Superior temporal gyrus (tissue), 1 donor: ENCODE data around the gene FRMPD2.

Experiments used
- DNase-seq: peaks from one replicate; pipeline ENCODE4 v3.0.0-alpha.2; 2016; ENCODE audit errors: extremely low spot score

Gene FRMPD2, protein sequence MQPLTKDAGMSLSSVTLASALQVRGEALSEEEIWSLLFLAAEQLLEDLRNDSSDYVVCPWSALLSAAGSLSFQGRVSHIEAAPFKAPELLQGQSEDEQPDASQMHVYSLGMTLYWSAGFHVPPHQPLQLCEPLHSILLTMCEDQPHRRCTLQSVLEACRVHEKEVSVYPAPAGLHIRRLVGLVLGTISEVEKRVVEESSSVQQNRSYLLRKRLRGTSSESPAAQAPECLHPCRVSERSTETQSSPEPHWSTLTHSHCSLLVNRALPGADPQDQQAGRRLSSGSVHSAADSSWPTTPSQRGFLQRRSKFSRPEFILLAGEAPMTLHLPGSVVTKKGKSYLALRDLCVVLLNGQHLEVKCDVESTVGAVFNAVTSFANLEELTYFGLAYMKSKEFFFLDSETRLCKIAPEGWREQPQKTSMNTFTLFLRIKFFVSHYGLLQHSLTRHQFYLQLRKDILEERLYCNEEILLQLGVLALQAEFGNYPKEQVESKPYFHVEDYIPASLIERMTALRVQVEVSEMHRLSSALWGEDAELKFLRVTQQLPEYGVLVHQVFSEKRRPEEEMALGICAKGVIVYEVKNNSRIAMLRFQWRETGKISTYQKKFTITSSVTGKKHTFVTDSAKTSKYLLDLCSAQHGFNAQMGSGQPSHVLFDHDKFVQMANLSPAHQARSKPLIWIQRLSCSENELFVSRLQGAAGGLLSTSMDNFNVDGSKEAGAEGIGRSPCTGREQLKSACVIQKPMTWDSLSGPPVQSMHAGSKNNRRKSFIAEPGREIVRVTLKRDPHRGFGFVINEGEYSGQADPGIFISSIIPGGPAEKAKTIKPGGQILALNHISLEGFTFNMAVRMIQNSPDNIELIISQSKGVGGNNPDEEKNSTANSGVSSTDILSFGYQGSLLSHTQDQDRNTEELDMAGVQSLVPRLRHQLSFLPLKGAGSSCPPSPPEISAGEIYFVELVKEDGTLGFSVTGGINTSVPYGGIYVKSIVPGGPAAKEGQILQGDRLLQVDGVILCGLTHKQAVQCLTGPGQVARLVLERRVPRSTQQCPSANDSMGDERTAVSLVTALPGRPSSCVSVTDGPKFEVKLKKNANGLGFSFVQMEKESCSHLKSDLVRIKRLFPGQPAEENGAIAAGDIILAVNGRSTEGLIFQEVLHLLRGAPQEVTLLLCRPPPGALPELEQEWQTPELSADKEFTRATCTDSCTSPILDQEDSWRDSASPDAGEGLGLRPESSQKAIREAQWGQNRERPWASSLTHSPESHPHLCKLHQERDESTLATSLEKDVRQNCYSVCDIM (N-terminal part only)

DNA sequence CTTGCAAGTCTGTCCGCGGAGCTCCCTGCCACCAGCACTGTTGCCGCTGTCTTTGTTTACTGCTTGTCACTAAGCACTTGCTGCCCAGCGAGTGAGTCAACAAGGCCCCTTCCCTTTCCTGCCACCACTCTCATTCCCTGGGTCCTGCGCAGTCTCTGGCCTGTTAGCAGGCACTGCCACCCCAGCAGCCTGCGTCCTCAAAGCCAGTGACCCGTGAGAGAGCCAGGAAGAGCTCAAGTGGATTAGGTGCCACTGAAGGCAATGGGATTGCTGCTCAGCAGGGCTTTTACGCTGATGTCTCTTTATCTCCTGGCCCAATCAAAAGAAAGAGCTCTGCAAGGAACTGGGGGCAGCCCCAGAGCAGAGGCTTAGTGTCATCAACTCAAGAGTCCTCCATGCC, at the start of gene FRMPD2:
Gene FRMPD2 (minus strand): TSS at position 61 of the 400 bp plus-strand sequence. CDS start 129 bp downstream, outside the sequence.
- DNase-seq = no peak

DNA sequence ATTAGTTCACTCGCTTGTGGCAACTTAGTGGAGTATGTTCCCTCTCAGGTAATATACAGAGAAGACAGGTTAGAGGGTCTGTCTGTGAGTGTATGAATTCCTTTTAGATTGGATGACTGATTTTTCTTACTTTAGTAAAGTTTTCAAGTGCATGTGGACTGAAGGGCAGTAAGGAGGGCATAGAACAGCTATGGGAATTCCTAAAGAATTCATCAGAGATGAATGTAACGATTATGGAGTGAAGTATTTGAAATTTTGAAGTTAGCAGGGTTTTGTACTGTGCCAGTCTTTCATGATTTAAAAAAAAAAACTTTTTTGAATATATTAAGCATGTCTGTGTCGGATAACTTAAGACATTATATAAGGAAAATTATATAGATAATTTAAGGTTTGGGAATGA, 47.5 kb upstream of the FRMPD2 start:
- DNase-seq = no peak

DNA sequence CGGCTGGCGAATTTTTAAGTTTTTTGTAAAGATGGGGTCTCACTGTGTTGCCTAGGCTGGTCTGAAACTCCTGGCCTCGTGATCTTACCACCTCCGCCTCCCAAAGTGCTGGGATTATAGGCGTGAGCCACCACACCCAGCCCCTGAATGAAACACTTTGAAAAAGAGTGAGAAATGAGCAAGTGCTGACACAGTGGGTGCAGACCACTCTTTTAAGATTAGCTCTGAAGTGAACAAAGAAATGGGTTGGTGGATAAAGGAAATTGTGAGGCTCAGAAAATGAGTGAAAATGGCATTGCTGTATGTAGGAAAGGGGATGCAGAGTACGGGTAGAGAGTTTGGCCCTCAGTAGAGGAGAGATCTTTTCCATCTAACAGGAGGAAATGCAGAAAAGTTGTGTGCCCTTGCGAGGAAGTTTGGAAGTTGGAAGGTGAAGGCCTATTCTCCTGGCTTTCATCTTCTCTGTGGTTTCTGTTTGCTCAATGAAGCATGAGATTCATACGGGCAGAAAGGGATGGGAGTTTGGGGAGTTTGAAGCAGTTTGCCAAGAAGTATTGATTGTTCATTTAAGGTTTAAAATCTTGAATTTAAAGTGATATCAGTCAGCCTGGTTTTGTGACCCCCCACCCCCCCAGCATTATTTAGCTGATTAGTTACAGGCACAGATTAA, 43.0 kb upstream of the FRMPD2 start:
- DNase-seq = no peak

DNA sequence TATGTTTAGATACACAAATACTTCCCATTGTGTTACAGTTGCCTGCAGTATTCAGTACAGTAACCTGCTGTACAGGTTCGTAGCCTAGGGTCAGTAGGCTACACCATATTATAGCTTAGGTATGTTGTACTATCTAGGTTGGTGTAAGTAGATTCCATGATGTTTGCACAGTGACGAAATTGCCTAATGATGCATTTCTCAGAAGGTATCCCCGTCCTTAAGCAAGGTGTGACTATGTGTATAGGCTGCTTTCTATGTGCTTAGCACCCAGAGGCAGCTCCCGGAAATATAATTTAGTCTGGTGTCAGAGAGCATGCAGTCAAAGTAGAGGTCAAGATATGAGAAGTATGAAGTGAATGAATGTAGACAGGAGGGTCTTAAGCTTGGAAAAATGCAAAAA, 41.7 kb upstream of the FRMPD2 start:
- no peak for DNase-seq

DNA sequence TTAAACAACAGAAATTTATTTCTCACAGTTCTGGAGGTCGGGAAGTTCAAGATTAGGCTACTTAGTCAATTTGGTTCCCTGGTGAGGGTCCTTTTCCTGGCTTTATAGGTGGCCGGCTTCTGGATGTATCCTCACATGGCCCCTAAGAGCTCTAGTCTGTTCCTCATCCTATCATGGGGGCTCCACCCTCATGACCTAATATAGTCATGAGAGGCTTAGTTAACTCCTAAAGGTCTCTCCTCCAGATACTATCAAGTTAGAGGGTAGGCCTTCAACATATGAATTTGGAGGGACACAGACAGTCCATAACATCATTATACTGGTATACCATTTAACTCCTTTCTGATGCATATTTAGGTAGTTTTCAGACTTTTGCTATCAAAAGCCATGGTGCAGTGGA, 39.6 kb upstream of the FRMPD2 start:
- no peak for DNase-seq

DNA sequence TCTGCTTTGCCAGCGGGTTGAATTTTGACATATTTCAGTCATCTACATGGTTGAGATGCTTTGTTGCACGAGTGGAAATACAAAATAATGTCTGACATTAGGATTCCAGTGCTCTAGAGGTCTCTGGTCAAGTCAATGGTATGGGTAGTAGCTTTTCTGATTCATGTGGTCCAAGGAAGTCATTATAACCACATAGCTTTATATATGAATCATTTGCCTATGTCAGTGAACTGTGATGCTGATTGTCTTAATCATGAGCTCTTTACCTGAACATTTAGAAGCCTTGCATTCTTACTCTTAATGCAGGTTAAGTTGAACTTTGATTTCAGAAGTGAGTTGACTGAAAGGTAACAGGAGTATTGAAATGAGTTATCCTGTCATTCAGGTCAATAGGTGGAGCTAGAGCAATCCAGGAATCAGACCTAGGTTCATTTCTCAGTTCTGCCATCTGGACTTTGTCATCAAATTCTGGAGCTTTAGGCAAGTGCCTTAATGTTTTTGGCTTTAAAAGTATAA, 35.3 kb upstream of the FRMPD2 start:
- no peak for DNase-seq

DNA sequence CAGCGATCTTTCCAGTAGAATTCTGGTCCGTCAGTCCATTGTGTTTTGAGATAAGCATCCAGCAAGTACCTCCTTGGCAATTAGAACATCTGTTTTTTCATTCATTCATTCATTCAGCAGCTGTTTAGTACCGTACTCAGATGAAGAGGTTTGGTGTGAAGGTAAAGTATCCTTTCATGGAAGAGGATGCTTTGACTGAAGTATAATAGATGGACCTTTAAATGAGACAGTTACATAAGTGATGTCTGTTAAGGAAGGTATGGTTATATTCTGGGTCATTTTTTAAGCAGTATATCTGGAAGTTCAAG, 33.2 kb upstream of the FRMPD2 start:
- DNase-seq = no peak

DNA sequence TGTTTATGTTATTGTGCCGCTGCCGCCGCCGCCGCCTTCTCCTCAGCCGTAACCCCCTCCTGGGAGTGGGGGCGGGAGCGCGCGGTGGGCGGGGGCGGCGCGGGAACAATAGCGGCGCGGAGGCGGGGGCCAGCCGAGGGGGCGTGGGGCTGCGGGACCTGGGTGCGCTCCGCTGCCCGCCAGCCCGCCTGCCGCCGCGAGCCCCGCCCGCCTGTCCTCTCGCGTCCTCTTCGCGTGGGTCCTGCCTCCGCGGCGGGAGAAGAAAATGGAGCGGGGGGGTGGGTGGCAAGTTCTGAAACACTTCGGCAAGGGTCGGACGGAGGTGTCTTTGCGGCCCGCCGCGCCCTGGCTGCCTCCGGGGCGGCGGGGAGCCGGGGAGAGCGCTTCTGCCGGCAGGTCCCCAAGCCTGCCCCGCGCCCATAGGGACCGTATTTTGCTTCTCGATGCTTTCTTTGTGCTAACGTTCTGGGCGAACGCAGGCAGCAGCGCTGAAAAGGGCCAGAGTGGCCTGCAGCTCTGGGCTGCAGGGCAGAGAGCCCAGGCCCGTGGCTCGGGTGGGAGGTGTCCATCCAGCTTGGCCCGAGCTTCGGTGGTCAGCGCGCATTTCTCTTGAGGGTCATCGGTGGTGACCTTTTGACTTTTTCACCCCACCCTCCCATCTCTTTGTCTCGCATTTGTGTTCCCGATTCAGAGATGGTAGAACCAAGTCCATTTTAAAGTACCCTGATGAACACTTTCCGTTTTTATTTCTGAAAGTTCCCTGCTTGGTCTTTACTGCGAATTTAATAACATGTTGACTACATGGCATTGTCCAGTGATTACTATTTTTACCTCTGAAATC, 32.6 kb upstream of the FRMPD2 start:
- no peak for DNase-seq

DNA sequence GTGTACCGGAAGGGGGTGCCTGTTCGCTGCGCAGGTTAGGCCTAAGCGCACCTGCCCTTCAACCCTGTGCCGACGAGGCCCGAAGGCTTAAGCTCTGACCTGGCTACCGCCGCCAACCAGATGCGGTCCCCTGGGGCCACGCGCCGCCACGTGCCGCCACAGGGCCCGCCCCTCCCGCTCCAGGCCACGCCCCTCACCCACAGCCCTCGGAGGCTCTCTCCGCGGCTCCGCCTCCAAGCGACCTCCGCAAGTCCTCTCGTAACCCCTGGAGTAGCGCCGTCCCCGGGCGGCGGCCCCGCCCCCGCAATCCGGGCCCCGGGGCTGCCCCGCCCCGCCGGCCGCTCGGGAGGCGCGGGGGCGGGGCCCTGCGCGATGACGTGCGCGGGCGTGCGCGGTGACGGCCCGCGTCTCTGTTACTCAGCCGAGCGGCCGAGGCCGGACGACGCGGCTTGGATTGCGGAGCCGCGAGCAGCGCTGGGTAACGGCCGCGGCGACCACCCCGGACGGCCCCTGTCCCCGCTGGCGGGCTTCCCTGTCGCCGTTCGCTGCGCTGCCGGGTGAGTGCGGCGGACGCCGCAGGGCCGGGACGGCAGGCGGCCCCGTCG, 31.9 kb upstream of the FRMPD2 start, which contains the start of gene MAPK8:
Gene MAPK8 (plus strand): TSS at position 413 of the 605 bp plus-strand sequence. CDS start 94,984 bp downstream, outside the sequence.
- DNase-seq = peak; percentile 80

DNA sequence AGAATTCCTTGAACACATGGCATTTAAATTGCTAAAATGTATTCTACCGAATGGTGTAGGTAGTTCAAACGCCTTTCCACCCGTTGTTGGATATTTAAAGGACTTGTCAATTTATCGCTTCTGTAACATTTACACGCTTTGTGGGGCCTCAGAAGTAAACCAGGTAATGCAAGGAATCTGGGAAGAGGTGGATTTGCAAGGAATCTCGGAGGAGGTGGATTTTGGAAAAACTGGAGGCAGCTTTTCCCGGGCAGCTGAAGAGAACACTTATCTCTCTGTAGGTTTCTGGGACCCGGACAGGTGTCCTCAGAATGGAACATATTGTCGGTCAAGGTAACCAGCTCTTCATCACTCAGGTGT, 31.4 kb upstream of the FRMPD2 start:
- no peak for DNase-seq

DNA sequence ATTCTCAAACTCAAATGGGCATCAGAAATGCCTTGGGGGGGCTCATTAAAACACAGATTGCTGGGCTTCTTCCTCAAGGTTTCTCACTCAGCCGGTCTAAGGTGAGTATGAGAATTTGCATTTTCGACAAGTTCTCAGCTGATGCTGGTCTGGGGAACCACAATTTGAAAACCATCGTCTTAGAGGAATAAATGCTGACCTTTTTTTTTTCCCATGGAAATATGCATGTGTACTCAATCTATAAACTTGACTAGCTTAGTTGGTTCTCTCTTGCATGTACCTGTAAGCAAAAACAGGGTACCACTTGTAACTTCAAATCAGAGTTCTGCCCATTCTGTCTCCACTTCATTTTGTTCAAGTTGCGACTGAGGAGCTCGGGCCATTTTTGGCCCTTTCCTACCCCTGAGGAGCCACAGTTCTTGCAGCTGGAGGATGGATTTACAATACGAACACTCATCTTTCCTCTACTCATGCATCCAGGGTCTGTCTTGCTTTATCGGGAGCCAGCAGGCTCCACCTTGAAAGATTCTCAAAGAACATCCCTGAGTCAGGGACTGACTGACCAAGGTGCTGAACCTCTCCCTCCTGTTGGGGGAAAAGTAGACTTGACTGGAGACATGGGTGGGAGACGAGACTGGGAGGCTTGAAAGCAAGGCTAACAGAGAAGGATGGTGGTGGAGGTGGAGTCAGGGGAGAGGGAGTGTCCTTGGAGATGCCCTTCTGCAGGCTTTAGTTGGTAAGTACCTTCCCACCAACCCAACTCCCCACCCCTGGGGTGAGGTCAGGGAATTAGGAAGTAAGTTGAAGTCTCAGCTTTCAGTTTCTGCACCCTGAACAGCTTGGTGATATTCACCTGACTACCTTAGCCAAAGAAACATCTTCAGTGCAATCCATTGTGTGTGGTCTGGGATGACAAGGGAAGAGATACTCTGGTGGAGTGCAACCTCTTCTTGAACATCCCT, 28.3 kb upstream of the FRMPD2 start:
- no peak for DNase-seq

DNA sequence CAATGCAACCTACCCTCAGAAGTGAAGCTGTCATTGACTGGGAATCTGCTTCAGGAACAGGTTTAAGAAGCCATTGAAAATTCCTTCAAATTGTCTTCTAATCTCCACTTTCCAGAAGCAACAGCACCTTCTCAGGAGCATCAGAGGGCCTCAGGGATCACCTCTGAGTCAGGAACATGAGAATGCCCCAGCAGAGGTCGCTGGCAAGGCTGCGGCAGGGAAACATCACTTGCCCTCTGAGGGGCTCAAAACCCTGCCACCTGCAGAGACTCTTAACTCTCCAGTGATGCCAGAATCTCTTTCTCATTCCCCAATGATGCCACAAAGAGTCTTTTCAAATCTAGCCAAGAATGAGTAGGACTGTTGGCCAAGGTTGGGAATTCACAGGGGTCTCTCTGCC, 26.1 kb upstream of the FRMPD2 start:
- no peak for DNase-seq

DNA sequence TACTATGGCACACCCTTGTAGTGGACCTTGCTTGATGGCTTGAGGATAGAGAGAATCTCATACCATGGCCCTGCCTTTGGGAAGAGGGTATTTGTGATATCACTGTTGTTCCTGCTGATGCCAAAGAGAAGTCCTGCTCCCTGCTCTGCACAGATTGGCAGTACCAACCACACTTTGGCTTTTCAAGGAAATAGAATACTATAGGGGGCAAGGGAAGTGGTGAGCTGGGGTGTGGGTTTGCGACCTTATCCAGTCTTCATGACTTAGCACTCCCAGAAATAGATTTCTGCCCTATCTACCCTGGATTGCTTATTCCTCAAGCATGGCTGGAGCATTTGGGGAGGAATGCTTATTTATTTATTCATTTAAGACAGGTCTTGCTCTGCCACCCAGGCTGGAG, 25.2 kb upstream of the FRMPD2 start:
- DNase-seq = no peak

DNA sequence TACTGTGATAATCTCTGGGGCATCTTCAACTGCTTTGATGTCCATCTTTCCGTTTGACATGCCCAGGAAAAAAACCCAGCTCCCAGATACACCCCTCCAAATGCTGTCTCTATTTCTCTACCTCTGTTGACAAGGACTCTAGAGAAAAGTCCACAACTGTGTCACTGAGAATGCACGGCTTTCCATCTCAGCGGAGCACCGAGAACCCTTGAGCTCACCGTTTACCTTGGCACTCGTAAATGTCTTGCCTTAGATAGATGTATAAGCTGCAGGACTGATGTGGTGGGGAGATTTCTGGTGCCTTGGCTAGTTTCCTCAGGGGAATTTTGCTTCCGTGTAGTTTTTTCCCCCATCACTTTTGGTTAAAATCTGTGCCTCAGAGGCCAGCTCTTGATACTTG, 24.6 kb upstream of the FRMPD2 start:
- DNase-seq = no peak

DNA sequence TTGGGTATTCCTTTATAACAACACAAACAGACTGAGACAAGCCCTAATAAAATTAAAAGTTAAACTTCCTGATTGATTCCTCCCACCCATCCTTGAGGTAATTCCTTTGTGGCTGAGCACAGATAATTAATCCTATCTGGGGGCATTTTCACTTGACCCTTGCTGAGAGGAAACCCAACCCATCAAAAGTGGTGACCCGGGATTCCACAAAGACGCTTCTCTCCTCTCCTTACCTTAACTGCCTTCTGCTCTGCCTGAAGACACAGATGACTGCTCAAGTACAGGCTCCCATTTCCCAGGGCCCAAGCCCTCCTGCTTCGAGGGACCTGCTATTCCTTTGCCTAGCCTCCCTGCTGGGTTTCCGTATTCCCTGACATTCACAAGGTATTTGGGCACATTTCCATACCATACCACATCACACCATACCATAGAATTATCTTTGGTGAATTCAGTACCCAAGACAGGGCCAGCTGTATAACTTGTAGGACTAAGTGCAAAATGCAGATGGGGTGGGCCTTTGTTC, 22.1 kb upstream of the FRMPD2 start:
- no peak for DNase-seq

DNA sequence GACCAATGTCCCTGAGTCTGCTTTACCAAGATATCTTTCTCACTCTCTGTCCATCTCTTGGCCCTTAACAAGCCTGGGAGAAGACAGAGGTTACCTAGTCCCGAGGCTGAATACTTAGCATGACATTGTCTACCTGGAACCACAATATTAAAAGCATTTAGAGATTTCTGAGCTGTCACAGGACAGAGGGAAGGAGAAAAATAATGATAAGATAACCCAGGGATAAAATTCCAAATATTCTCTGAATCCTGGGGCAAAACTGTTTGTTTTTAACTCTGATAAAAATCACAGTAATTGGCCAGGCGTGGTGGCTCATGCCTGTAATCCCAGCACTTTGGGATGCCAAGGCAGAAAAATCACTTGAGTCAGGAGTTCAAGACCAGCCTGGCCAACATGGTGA, 19.9 kb upstream of the FRMPD2 start:
- DNase-seq = no peak

DNA sequence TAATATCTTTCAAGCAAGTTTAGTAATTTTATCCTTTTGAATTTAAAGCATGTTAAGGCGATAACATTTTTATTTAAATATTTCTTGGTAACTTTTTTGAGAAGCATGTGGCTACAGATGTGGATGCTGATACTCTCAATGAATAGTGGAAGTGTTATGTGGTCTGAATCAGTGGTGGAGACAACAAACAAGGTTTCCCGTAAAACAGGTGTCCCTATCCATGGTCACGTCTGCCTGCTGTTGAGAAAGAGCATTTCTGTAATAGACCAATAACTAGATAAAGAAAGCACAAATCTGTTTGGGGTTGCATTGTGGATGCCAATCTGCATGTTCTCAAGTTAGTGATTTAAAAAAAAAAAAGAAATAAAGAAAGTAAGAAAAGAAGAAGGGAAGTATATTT, 18.1 kb upstream of the FRMPD2 start:
- no peak for DNase-seq

DNA sequence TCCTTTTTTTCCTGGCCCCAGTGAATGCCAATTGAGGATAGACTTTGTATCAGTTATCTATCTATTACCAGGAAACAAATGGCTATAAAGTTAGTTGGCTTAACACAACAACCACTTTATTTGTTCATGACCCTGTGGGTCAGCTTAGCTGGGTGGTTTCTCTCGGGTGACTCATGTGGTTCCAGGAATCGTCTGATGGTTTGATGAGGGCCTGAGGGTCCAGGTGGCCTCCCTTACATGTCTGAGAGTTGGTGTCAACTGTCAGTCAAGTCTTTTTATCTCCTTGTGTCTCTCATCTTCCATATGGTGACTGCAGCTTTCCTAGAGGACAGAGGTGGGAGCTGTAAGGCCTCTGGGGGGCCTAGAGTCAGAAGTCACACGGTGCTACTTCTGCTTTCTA, 16.7 kb upstream of the FRMPD2 start:
- no peak for DNase-seq

DNA sequence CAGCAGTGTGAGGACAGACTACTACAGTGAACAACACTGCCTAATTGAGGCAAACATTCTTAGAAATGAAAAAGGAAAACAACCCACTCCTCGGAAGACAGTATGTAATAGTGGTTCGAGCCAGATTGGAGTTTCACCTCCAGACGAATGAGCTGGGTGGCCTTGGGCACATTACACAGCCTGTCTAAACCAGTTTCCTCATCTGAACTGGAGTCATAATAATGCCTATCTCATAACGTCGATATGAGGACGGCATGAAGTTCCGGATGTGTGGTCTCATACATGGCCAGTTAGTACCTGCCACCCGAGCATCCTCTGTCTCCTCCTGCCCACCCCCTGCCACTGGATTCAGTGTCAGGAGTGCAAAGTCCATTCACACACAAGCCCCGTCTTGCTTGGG, 15.8 kb upstream of the FRMPD2 start:
- no peak for DNase-seq
